NCI-H1417 treated with DMSO at 0.1 percent for 48 hours (cell line): ENCODE data around the gene CNRIP1.

Experiments used
- DNase-seq: peaks from one replicate; lab custom pipeline; 2025; lab: John Stamatoyannopoulos, UW

CNRIP1 gene

GRCh38 chr2:68251187-68251854 is 68.4 kb downstream of the CNRIP1 start:
- DNase-seq: peak; percentile 74

- no peak for DNase-seq
These were observed 69.0 kb downstream of the CNRIP1 start for GRCh38 chr2:68250652-68251186.

- DNase-seq: no peak
These were observed 69.6 kb downstream of the CNRIP1 start for GRCh38 chr2:68250196-68250595.

- DNase-seq: no peak
These were observed 70.9 kb downstream of the CNRIP1 start for GRCh38 chr2:68248806-68249205.

GRCh38 chr2:68248361-68248760 is 71.4 kb downstream of the CNRIP1 start:
- no peak for DNase-seq

- no peak for DNase-seq
These were observed 73.4 kb downstream of the CNRIP1 start for GRCh38 chr2:68246396-68246795.

- DNase-seq: no peak
These were observed 74.1 kb downstream of the CNRIP1 start for GRCh38 chr2:68245672-68246071.

GRCh38 chr2:68245066-68245465 is 74.7 kb downstream of the CNRIP1 start:
- no peak for DNase-seq

- DNase-seq: no peak
These were observed 75.3 kb downstream of the CNRIP1 start for GRCh38 chr2:68244456-68244855.
